Pancreas (tissue), 10 donors: ENCODE data around the gene VSX1. TPM values are rescaled to one million over a fixed set of nuclear protein-coding genes. Genes with fewer than 3 reads are reported as not detected.

Experiments used
- ATAC-seq, 4 donors: fragments of 200-7000 bp; cut with Tn5 transposase; one replicate each; pipeline versions ENCODE4 v1.8.0 to v1.9.1; 2020; ENCODE audit warnings: mild to moderate bottlenecking in 4 of 4, moderate library complexity in 4 of 4
- DNase-seq, 6 donors: peaks; one replicate each; pipeline ENCODE4 v3.0.0-alpha.2; 2020
- FAIRE-seq: peaks from 2 replicates; lab custom pipeline; 2012; peaks lifted over from hg19 to GRCh38; lab: Jason Lieb, UNC
- H3K27ac ChIP-seq, 4 donors: fragments of 200-600 bp; sonication (generic); 1 replicate in 3 of 4; 2 replicates in 1 of 4; pipeline versions ENCODE4 v1.5.0 to v1.8.0; 2020
- H3K27me3 ChIP-seq, 4 donors: fragments of 200-600 bp; one replicate each; pipeline ENCODE4 v1.8.0; 2021
- H3K36me3 ChIP-seq, 3 donors: fragments of 200-600 bp; sonication (generic) in 1 of 3; one replicate each; pipeline versions ENCODE4 v1.5.0 to v1.8.0; 2020 to 2021
- H3K4me1 ChIP-seq, 3 donors: fragments of 200-600 bp; one replicate each; pipeline ENCODE4 v1.8.0; 2021
- H3K4me3 ChIP-seq, 4 donors: fragments of 200-600 bp; sonication (generic) in 2 of 4; one replicate each; pipeline versions ENCODE4 v1.5.0 to v1.8.0; 2020 to 2021
- H3K9me3 ChIP-seq, 4 donors: fragments of 200-600 bp; one replicate each; pipeline ENCODE4 v1.8.0; 2021
- CTCF ChIP-seq, 4 donors: fragments of 200-600 bp; sonication (generic) in 3 of 4; IDR thresholded peaks; one replicate each; pipeline versions ENCODE4 v1.5.0 to v1.8.0; 2021; ENCODE audit warnings: antibody characterized with exemption in 4 of 4
- WGBS, 2 donors: extraction: QIAGEN DNeasy Blood & Tissue Kit; methylation state at CpG; one replicate each; pipeline ENCODE4 v1.1.7; 2013; 5-methylcytosine and 5-hydroxymethylcytosine counted together
- intact Hi-C, 3 donors: fragments of 100-400 bp; cut with DNase I; formaldehyde crosslinking; loops; one replicate each; pipeline versions ENCODE4 v1.11.1 to v1.14.2; 2022
- polyA plus RNA-seq, 2 donors: library from polyadenylated mRNA; stranded (reverse); fragments of 200-250 nt; gene quantifications; one replicate each; pipeline ENCODE4 v1.2.3, GENCODE V29; 2013
- total RNA-seq, 6 donors: library from RNA; stranded (reverse); fragmentation: NEBNext Ultra II Directional in 4 of 6; extraction: Animal tissue kit (Norgen Biotek cat#: 25700) in 4 of 6; gene quantifications; one replicate each; pipeline versions ENCODE4 v1.2.1 to v1.2.4, GENCODE V29; 2021 to 2023
- donor health status: healthy with polysubstance abuse.
- donor health status: DM: no; HTN: no; CAD: no; lungs with moderate emphysema.
- donor health status: DM: no; HTN: no; CAD: no.
- donor health status: control.
- donor health status: control.
- donor health status: Bipolar disorder and iron deficiency.
- donor health status: DM: yes; HTN: yes; CAD: no.
- donor health status: DM: no; HTN: no; CAD: no.
- donor health status: DM: no; HTN: no; CAD: no.
- donor health status: DM: yes; HTN: yes; CAD: no.

VSX1 gene
- total and polyA plus RNA-seq, 8 donors = 0.08 to 0.77 (median 0.23) TPM

DNA sequence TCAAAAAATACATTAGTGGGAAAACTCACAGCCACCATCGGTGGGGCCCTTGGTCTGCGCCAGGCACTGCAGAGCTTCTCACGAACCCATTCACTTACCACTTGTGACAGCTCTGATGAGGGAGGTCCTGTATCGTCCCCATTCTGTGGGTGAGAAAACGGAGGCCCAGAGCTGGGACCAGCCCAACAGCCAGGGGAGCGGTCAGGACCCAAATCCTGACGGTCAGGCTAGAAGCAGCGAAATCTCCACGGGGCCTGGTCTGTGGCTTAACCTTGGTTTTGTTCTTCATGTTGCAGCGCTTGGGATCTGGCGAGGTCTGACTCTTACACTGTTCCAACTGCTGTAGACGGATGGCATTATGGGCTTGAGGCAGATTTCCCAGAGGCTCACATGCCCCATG is 7.7 kb upstream of the VSX1 start:
- H3K27me3 ChIP-seq = peaks cover 0 to 4% (median 0%) of the 10 kb centered on the region in 4 donors
- TF ChIP-seq CTCF (IDR thresholded peaks at IDR 0.05) = no peak
- intact Hi-C loops = loop anchor here in 1 of 3 donors (10.0 kb wide), 1 partner anchor 85 kb away; no protein-coding TSS in a partner anchor
- H3K4me3 ChIP-seq = no peak overlapping the region
- H3K36me3 ChIP-seq = no peaks in the 10 kb centered on the region
- H3K4me1 ChIP-seq = peaks cover 0 to 3% (median under 1%) of the 10 kb centered on the region in 3 donors
- DNase-seq (no peak), FAIRE-seq (no peak), ATAC-seq (no peak)
- WGBS, 2 donors = 90 to 93% methylated on average over 12 of the region's 12 CpGs
- no peak overlapping the region for H3K27ac ChIP-seq
- H3K9me3 ChIP-seq = no peaks in the 10 kb centered on the region

DNA sequence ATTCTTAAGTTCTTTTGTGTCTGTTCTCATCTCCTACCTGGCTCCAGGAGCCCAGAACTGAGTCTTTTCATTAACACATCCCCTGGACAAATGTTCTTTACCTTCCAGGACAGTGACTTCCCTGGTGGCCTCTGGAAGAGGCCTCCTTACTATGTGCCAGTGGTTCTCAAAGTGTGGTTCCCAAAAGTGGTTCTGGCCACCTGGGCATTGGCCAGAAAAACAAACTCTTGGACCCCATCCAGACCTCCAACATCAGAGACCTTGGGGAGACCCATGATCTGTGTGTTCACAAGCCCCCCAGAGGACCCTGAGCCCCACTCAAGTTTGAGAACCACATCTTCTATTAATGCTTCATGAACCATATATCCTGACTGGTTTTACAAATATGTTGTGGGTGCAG is 7.2 kb upstream of the VSX1 start:
- no peaks in the 10 kb centered on the region for H3K9me3 ChIP-seq
- peaks cover 2 to 9% (median 6%) of the 10 kb centered on the region in 3 donors for H3K4me1 ChIP-seq
- ATAC-seq = no peak
- no peak for FAIRE-seq
- no peak for TF ChIP-seq CTCF (IDR thresholded peaks at IDR 0.05)
- intact Hi-C loops = loop anchor here in 1 of 3 donors (10.0 kb wide), 1 partner anchor 86 kb away; no protein-coding TSS in a partner anchor
- no peaks in the 10 kb centered on the region for H3K36me3 ChIP-seq
- H3K27ac ChIP-seq = no peak overlapping the region
- peaks cover 0 to 4% (median 0%) of the 10 kb centered on the region in 4 donors for H3K27me3 ChIP-seq
- DNase-seq = no peak
- H3K4me3 ChIP-seq = no peak overlapping the region

DNA sequence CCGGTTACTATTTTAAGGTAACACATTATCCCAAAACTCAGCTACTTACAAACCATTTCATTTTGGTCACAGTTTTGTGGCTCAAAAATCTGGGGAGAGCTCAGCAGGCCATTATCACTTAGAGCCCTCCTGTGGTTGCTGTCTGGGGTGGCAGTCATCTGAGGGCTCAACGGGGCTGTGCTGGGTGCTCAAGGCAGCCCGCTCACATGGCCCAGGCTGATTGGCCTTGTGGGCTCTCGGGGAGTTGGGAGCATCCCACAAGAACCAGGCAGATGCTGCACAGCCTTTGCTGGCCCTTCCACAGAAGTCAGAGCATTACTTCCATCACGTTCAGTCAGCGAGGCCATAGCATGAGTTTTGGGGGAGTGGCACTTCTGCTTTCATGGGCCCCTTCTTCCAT is 6.3 kb upstream of the VSX1 start:
- Histone ChIP-seq H3K36me3 (no peaks in the 10 kb centered on the region), H3K27me3 (peaks cover 0 to 9% (median under 1%) of the 10 kb centered on the region in 4 donors), H3K4me3 (no peak overlapping the region), H3K27ac (no peak overlapping the region), H3K4me1 (peaks cover 9 to 12% (median 9%) of the 10 kb centered on the region in 3 donors), H3K9me3 (no peaks in the 10 kb centered on the region)
- ATAC-seq (no peak), FAIRE-seq (no peak), DNase-seq (no peak)
- no peak for TF ChIP-seq CTCF (IDR thresholded peaks at IDR 0.05)
- WGBS, 2 donors = 74 to 75% methylated on average over 6 of the region's 6 CpGs
- intact Hi-C loops = loop anchor here in 1 of 3 donors (10.0 kb wide), 1 partner anchor 87 kb away; no protein-coding TSS in a partner anchor

DNA sequence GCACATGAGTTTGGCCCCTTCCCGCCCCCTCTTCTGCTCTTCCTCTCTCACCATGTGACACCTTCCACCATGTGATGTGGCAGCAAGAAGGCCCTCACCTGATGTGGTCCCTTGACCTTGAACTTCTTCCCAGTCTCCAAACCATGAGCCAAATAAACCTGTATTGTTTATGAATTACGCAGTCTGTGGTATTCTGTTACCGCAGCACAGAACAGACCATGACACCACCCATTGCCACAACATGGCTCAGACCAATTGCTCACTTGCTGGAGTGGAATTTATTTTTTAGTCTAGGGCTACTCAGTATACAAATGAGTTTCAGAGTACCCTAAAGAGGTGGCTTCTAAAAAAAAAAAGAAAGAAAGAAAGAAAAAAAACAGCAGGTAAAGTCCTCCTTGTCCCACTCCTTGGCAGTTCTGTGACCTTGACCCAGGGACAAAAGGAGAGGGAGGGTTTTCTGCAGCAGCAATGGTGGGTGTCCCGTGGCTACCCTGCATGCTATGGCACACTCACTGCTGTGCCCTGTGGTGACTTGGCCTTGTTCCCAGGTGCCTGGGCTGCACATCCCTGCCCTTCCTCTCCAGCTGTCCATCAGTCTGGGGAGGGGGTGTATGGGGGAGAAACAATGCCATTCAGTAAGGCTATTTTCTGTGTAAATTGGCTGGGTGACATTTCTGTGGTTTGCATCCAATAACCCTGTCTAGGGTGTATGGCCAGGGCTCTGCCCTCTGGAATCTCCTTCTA is 5.4 kb upstream of the VSX1 start:
- no peak for TF ChIP-seq CTCF (IDR thresholded peaks at IDR 0.05)
- no peak for FAIRE-seq

More for the DNA sequence above, 5.4 kb upstream of the VSX1 start:
- 81 to 91% methylated on average over 4 of the region's 4 CpGs for WGBS, 2 donors
- Histone ChIP-seq H3K27ac (no peak overlapping the region), H3K9me3 (no peaks in the 10 kb centered on the region), H3K4me3 (no peak overlapping the region), H3K4me1 (peaks cover 9 to 17% (median 11%) of the 10 kb centered on the region in 3 donors), H3K27me3 (peaks cover 0 to 16% (median 1%) of the 10 kb centered on the region in 4 donors), H3K36me3 (no peaks in the 10 kb centered on the region)
- ATAC-seq (no peak), DNase-seq (no peak)
- intact Hi-C loops = loop anchor here in 1 of 3 donors (10.0 kb wide), 1 partner anchor 87 kb away; no protein-coding TSS in a partner anchor
